K562 (cell line): ENCODE data around the gene EFS. TPM values are rescaled to one million over a fixed set of nuclear protein-coding genes. Genes with fewer than 3 reads are reported as not detected.

Source experiments
- ATAC-seq: fragments of 200-7000 bp; cut with Tn5 transposase; 3 replicates; pipeline ENCODE4 v1.9.1; 2020; ENCODE audit warnings: moderate library complexity
- BruUV-seq: library from RNA; stranded (reverse); fragments of 400-500 nt; replicated peaks from 2 replicates; lab custom pipeline; 2021; lab: Mats Ljungman, UMichigan
- CTCF ChIA-PET: fragments of 300-600 bp; formaldehyde crosslinking; extraction: SDS; loops from one replicate; lab custom pipeline; 2021; ENCODE audit warnings: low intra/inter-chr PET ratio; lab: Yijun Ruan, JAX
- POLR2A ChIA-PET: fragments of 300-600, 350-650 bp; sonication (Branson Sonifier 250); formaldehyde crosslinking; extraction: SDS; loops from one replicate; lab custom pipeline; 2021; ENCODE audit warnings: antibody characterized with exemption, inconsistent platforms; lab: Yijun Ruan, JAX
- DNase-seq, 4 experiments: peaks; one replicate each; pipeline versions ENCODE4 v3.0.0 to v3.0.0-alpha.2; 2011 to 2018; ENCODE audit warnings: low spot score in 3 of 4, mixed read lengths in 3 of 4; ENCODE audit errors: extremely low read depth in 1 of 4
- FAIRE-seq: peaks from 2 replicates; lab custom pipeline; 2011; peaks lifted over from hg19 to GRCh38; lab: Jason Lieb, UNC
- H2AFZ ChIP-seq: 2 replicates; pipeline ENCODE4 v1.6.0; 2011; ENCODE audit warnings: low read depth, low read length, control low read depth, inconsistent platforms
- H3K27ac ChIP-seq: fragments of 200-600 bp; 3 replicates; pipeline ENCODE4 v1.8.0; 2011; ENCODE audit warnings: low read depth, mild to moderate bottlenecking, control low read depth, inconsistent platforms, low read length, moderate library complexity, mixed read lengths; ENCODE audit errors: extremely low read depth
- H3K27me3 ChIP-seq, 2 experiments: fragments of 300-600 bp in 1 of 2; 2 replicates in 1 of 2; 3 replicates in 1 of 2; pipeline versions ENCODE4 v1.6.0 to v1.8.0; 2011; ENCODE audit warnings: inconsistent platforms in 2 of 2, low read length in 2 of 2, mild to moderate bottlenecking in 1 of 2, mixed read lengths in 1 of 2, moderate library complexity in 1 of 2; ENCODE audit not compliant: control insufficient read depth in 2 of 2, insufficient read depth in 2 of 2
- H3K36me3 ChIP-seq: fragments of 300-600 bp; 3 replicates; pipeline ENCODE4 v1.8.0; 2011; ENCODE audit warnings: mild to moderate bottlenecking, low read length, inconsistent platforms; ENCODE audit not compliant: control insufficient read depth, insufficient read depth
- H3K4me1 ChIP-seq, 2 experiments: fragments of 200-600 bp in 1 of 2; replicated peaks in 1 of 2; 2 replicates in 1 of 2; 3 replicates in 1 of 2; pipeline versions ENCODE4 v1.5.1 to v1.8.0; 2011; ENCODE audit warnings: inconsistent platforms in 2 of 2, low read length in 2 of 2, mild to moderate bottlenecking in 1 of 2, mixed read lengths in 1 of 2, moderate library complexity in 1 of 2; ENCODE audit not compliant: control insufficient read depth in 2 of 2, insufficient read depth in 2 of 2
- H3K4me2 ChIP-seq: 2 replicates; pipeline ENCODE4 v1.6.1; 2011; ENCODE audit warnings: low read length, control low read depth, inconsistent platforms, mixed read lengths; ENCODE audit not compliant: insufficient read depth
- H3K4me3 ChIP-seq: fragments of 200-600 bp; sonication (generic), shearing (Covaris generic); 2 replicates; pipeline ENCODE4 v1.5.1; 2016; ENCODE audit warnings: control low read depth, inconsistent platforms
- H3K79me2 ChIP-seq: fragments of 200-600 bp; 3 replicates; pipeline ENCODE4 v1.8.0; 2011; ENCODE audit warnings: low read length, inconsistent platforms; ENCODE audit not compliant: control insufficient read depth, insufficient read depth
- H3K9ac ChIP-seq, 2 experiments: 2 replicates each; pipeline versions ENCODE4 v1.6.0 to v1.6.1; 2011; ENCODE audit warnings: low read depth in 2 of 2, low read length in 2 of 2, control low read depth in 1 of 2, inconsistent platforms in 1 of 2, mild to moderate bottlenecking in 1 of 2, mixed read lengths in 1 of 2; ENCODE audit not compliant: insufficient read depth in 1 of 2
- H3K9me1 ChIP-seq: one replicate; pipeline ENCODE4 v1.6.0; 2011; ENCODE audit warnings: inconsistent platforms, mild to moderate bottlenecking, low read length, moderate library complexity; ENCODE audit not compliant: control insufficient read depth, insufficient read depth
- H3K9me3 ChIP-seq: replicated peaks from 2 replicates; pipeline ENCODE4 v1.5.1; 2011; ENCODE audit warnings: low read depth, low read length, inconsistent platforms; ENCODE audit not compliant: control insufficient read depth, insufficient read depth
- H4K20me1 ChIP-seq: replicated peaks from 2 replicates; pipeline ENCODE4 v1.6.1; 2011; ENCODE audit warnings: low read length, inconsistent platforms, mixed read lengths; ENCODE audit not compliant: control insufficient read depth, insufficient read depth
- ARID2 ChIP-seq: fragments of 450-650 bp; IDR thresholded peaks from 2 replicates; pipeline ENCODE4 v1.6.1; 2017; ENCODE audit warnings: antibody characterized with exemption, mild to moderate bottlenecking
- ATF6 ChIP-seq: sonication (generic); formaldehyde crosslinking; IDR thresholded peaks from 2 replicates; pipeline ENCODE4 v1.4.0; 2020; ENCODE audit warnings: mild to moderate bottlenecking, missing genetic modification reagents
- DNMT1 ChIP-seq: fragments of 450-650 bp; IDR thresholded peaks from 2 replicates; pipeline ENCODE4 v1.6.1; 2016; ENCODE audit warnings: antibody characterized with exemption, mild to moderate bottlenecking
- E2F3 ChIP-seq: fragments of 250-450 bp; sonication (Bioruptor Pico); IDR thresholded peaks from 2 replicates; pipeline ENCODE4 v1.4.0; 2020; ENCODE audit warnings: mild to moderate bottlenecking
- HNRNPH1 ChIP-seq: fragments of 200-400 bp; formaldehyde crosslinking; optimal IDR thresholded peaks from 2 replicates; pipeline ENCODE3; 2017; ENCODE audit warnings: low read depth, mild to moderate bottlenecking, low read length, moderate library complexity
- NCOA6 ChIP-seq: fragments of 450-650 bp; IDR thresholded peaks from 2 replicates; pipeline ENCODE4 v1.6.1; 2017; ENCODE audit warnings: mild to moderate bottlenecking
- RAD51 ChIP-seq: fragments of 450-650 bp; IDR thresholded peaks from 2 replicates; pipeline ENCODE4 v1.7.1; 2016; ENCODE audit warnings: low read depth, mild to moderate bottlenecking, borderline replicate concordance
- SFPQ ChIP-seq: fragments of 200-400 bp; formaldehyde crosslinking; IDR thresholded peaks from 2 replicates; pipeline ENCODE4 v1.6.1; 2017; ENCODE audit warnings: mild to moderate bottlenecking, low read depth, low read length, moderate library complexity
- STAT6 ChIP-seq: sonication (generic); formaldehyde crosslinking; IDR thresholded peaks from 2 replicates; pipeline ENCODE4 v1.8.1; 2023; ENCODE audit warnings: mild to moderate bottlenecking, missing genetic modification reagents
- ZBTB33 ChIP-seq: sonication (generic); formaldehyde crosslinking; IDR thresholded peaks from 2 replicates; pipeline ENCODE4 v1.8.1; 2023; ENCODE audit warnings: mild to moderate bottlenecking, missing genetic modification reagents
- ZNF24 ChIP-seq: fragments of 450-650 bp; IDR thresholded peaks from 2 replicates; pipeline ENCODE4 v1.6.1; 2016
- ZNF79 ChIP-seq: fragments of 250-450 bp; sonication (Bioruptor Pico); IDR thresholded peaks from 2 replicates; pipeline ENCODE4 v1.4.0; 2020; ENCODE audit warnings: low read depth, mild to moderate bottlenecking, moderate library complexity
- WGBS: fragments of 100-300 bp; shearing (Covaris generic); methylation state at CpG from one replicate; pipeline ENCODE4 v1.1.6; 2016; ENCODE audit warnings: low coverage, mixed read lengths; ENCODE audit not compliant: insufficient coverage; ENCODE audit errors: missing lambda C conversion rate; 5-methylcytosine and 5-hydroxymethylcytosine counted together
- in situ Hi-C: fragments of 300-500 bp; cut with MboI; formaldehyde crosslinking; loops from 4 replicates; pipeline ENCODE4 v1.15.0; 2018; ENCODE audit warnings: inconsistent platforms, mixed read lengths
- intact Hi-C: fragments of 100-400 bp; cut with micrococcal nuclease; formaldehyde crosslinking; loops from 2 replicates; pipeline ENCODE4 v1.14.2; 2022
- polyA plus RNA-seq, 8 experiments: library from polyadenylated mRNA; depleted of rRNA in 4 of 8; stranded (reverse) in 5 of 8; unstranded in 3 of 8; fragments of >200 nt; fragmentation: Nextera tagmentation in 2 of 8; fragmentation: Illumina TruSeq in 1 of 8; extraction: Ambion mirVana in 2 of 8; extraction: Trizol in 1 of 8; gene quantifications; 2 replicates each; pipeline versions ENCODE4 v1.2.1 to v1.2.3, GENCODE V29; 2011 to 2014; ENCODE audit warnings: inconsistent platforms in 1 of 8, missing spikeins in 1 of 8
- total RNA-seq, 7 experiments: library from RNA; depleted of rRNA in 6 of 7; stranded (reverse); fragments of >200 nt in 6 of 7; fragmentation: Illumina TruSeq in 2 of 7; extraction: Trizol in 2 of 7; gene quantifications; 2 replicates each; pipeline versions ENCODE4 v1.2.1 to v1.2.3, GENCODE V29; 2011 to 2021; ENCODE audit warnings: low replicate concordance in 1 of 7

The EFS gene
- total and polyA plus RNA-seq, 9 of the 15 experiments (the other 6 are each of a cell fraction or from before 2014, with no cell fraction given), result 0.01 to 0.03 TPM; not detected in 7

GRCh38 chr14:23381871-23382270 is 16.9 kb upstream of the EFS start (continued):
- TF ChIP-seq STAT6 (CRISPR knock-in tag) (no peak), ZBTB33 (CRISPR knock-in tag) (no peak), NCOA6 (no peak), RAD51 (no peak)

GRCh38 chr14:23380976-23381375 is 16.0 kb upstream of the EFS start:
- H3K27ac ChIP-seq, result no peak overlapping the region
- in situ Hi-C loops, result loop anchor here (10.0 kb wide), 1 partner anchor 116 kb away; no protein-coding TSS in a partner anchor
- TF ChIP-seq HNRNPH1 (no peak), DNMT1 (no peak), ATF6 (no peak), ZNF24 (no peak), E2F3 (CRISPR knock-in tag) (no peak), ZNF79 (no peak), SFPQ (no peak), ARID2 (no peak)

More at GRCh38 chr14:23380976-23381375, 16.0 kb upstream of the EFS start:
- Histone ChIP-seq H3K4me1 (peaks cover 0 to 21% of the 10 kb centered on the region in 2 experiments; a peak in 2 of 5 replicates), H4K20me1 (no peaks in the 10 kb centered on the region; the same call in 1 of the 2 replicates), H3K9ac (no peak overlapping the region), H3K36me3 (no peaks in the 10 kb centered on the region), H3K9me3 (no peaks in the 10 kb centered on the region), H3K9me1 (no peaks in the 10 kb centered on the region), H3K79me2 (no peaks in the 10 kb centered on the region), H3K27me3 (peaks cover 9 to 62% of the 10 kb centered on the region in 2 experiments; a peak in 4 of 5 replicates), H2AFZ (no peak overlapping the region), H3K4me2 (no peak overlapping the region), H3K4me3 (no peak overlapping the region)
- CTCF ChIA-PET, result interaction anchor here (1.8 to 3.8 kb wide), 2 partner anchors 116 to 261 kb away, joined by 12 to 19 read pairs; partner anchors contain the start of gene CEBPE
- no peak for DNase-seq
- no peak for FAIRE-seq
- WGBS, result 0% methylated on average over 4 of the region's 4 CpGs
- POLR2A ChIA-PET, result interaction anchor here (0.5 kb wide), 1 partner anchor 74 kb away, joined by 3 read pairs; no protein-coding TSS in a partner anchor
- no TSS peak for BruUV-seq
- ATAC-seq, result no peak
- intact Hi-C loops, result loop anchor here (1.0 kb wide), 2 partner anchors 53 to 116 kb away; no protein-coding TSS in a partner anchor
